ENCODE data around the gene FASTKD2. TPM values are rescaled to one million over a fixed set of nuclear protein-coding genes. Genes with fewer than 3 reads are reported as not detected.

Gene FASTKD2
- total RNA-seq, 4 donors from 2014 or later: 39.2 to 67.0 (median 46.2) TPM

GRCh38 chr2:206790311-206790935, 25.0 kb downstream of the FASTKD2 start:
- DNase-seq: no peak
- H3K36me3 ChIP-seq: peaks cover 42 to 57% of the 10 kb centered on the region in 2 donors
- WGBS, 2 donors: 64 to 73% methylated on average over 3 of the region's 3 CpGs
- intact Hi-C loops (cut with DNase I): loop anchor here (10.0 kb wide), 1 partner anchor 194 kb away; no protein-coding TSS in a partner anchor
- no peaks in the 10 kb centered on the region for H3K27me3 ChIP-seq
- no peaks in the 10 kb centered on the region for H3K9me3 ChIP-seq
- no peak overlapping the region for H3K27ac ChIP-seq
- no peak overlapping the region for H3K4me3 ChIP-seq (replicated peaks in 1 of 3)
- TF ChIP-seq CTCF (IDR thresholded peaks at IDR 0.05) (no peak), POLR2A (IDR thresholded peaks at IDR 0.05) (no peak)
- peaks cover 0 to 4% of the 10 kb centered on the region in 2 donors for H3K4me1 ChIP-seq

- TF ChIP-seq CTCF (IDR thresholded peaks at IDR 0.05): no peak
- no peak for TF ChIP-seq POLR2A (IDR thresholded peaks at IDR 0.05)
- intact Hi-C loops (cut with DNase I): loop anchor here (10.0 kb wide), 1 partner anchor 192 kb away; no protein-coding TSS in a partner anchor
- H3K9me3 ChIP-seq: no peaks in the 10 kb centered on the region
- peaks cover 29 to 50% of the 10 kb centered on the region in 2 donors for H3K36me3 ChIP-seq
- 73 to 84% methylated on average over 5 of the region's 5 CpGs for WGBS, 2 donors
- H3K27me3 ChIP-seq: no peaks in the 10 kb centered on the region
- H3K4me3 ChIP-seq (replicated peaks in 1 of 3): no peak overlapping the region
- H3K27ac ChIP-seq: no peak overlapping the region
- DNase-seq: no peak
- H3K4me1 ChIP-seq: peaks cover 0 to 4% of the 10 kb centered on the region in 2 donors
These were observed 27.2 kb downstream of the FASTKD2 start for GRCh38 chr2:206792645-206793044.

GRCh38 chr2:206797376-206797775, 32.0 kb downstream of the FASTKD2 start:
- Histone ChIP-seq H3K36me3 (peaks cover 0 to 7% of the 10 kb centered on the region in 2 donors), H3K27me3 (no peaks in the 10 kb centered on the region), H3K4me3 (replicated peaks in 1 of 3) (no peak overlapping the region), H3K4me1 (peaks cover 0 to 11% of the 10 kb centered on the region in 2 donors), H3K9me3 (no peaks in the 10 kb centered on the region), H3K27ac (no peak overlapping the region)
- intact Hi-C loops (cut with DNase I): loop anchor here (10.0 kb wide), 1 partner anchor 187 kb away; no protein-coding TSS in a partner anchor
- 89 to 91% methylated on average over 4 of the region's 4 CpGs for WGBS, 2 donors
- no peak for TF ChIP-seq POLR2A (IDR thresholded peaks at IDR 0.05)
- TF ChIP-seq CTCF (IDR thresholded peaks at IDR 0.05): no peak
- DNase-seq: no peak

GRCh38 chr2:206798000-206798399, 32.6 kb downstream of the FASTKD2 start:
- Histone ChIP-seq H3K4me1 (peaks cover 0 to 11% of the 10 kb centered on the region in 2 donors), H3K27ac (no peak overlapping the region), H3K9me3 (no peaks in the 10 kb centered on the region), H3K27me3 (no peaks in the 10 kb centered on the region), H3K4me3 (replicated peaks in 1 of 3) (no peak overlapping the region), H3K36me3 (peaks cover 0 to 6% of the 10 kb centered on the region in 2 donors)
- DNase-seq: no peak
- intact Hi-C loops (cut with DNase I): loop anchor here (10.0 kb wide), 1 partner anchor 187 kb away; no protein-coding TSS in a partner anchor
- 78 to 90% methylated on average over 5 of the region's 5 CpGs for WGBS, 2 donors
- no peak for TF ChIP-seq CTCF (IDR thresholded peaks at IDR 0.05)
- TF ChIP-seq POLR2A (IDR thresholded peaks at IDR 0.05): no peak

- intact Hi-C loops (cut with DNase I): loop anchor here (10.0 kb wide), 1 partner anchor 186 kb away; no protein-coding TSS in a partner anchor
- DNase-seq: no peak
- peaks cover 0 to 6% of the 10 kb centered on the region in 2 donors for H3K36me3 ChIP-seq
- peaks cover 0 to 7% of the 10 kb centered on the region in 2 donors for H3K4me1 ChIP-seq
- H3K27me3 ChIP-seq: no peaks in the 10 kb centered on the region
- no peaks in the 10 kb centered on the region for H3K9me3 ChIP-seq
- H3K4me3 ChIP-seq (replicated peaks in 1 of 3): no peak overlapping the region
- 86 to 87% methylated on average over 3 of the region's 3 CpGs for WGBS, 2 donors
- TF ChIP-seq POLR2A (IDR thresholded peaks at IDR 0.05) (no peak), CTCF (IDR thresholded peaks at IDR 0.05) (no peak)
- no peak overlapping the region for H3K27ac ChIP-seq
These were observed 33.7 kb downstream of the FASTKD2 start for GRCh38 chr2:206799083-206799482.
